H1 (cell line): ENCODE results near the gene NOC3L. TPM values are rescaled to one million over a fixed set of nuclear protein-coding genes. Genes with fewer than 3 reads are reported as not detected.

Experiments used
- CHD2 ChIP-seq: IDR thresholded peaks from 2 replicates; pipeline ENCODE4 v1.6.1; 2012; ENCODE audit warnings: low read length, improper control_type of control experiment
- JUND ChIP-seq: IDR thresholded peaks from 2 replicates; pipeline ENCODE4 v1.6.1; 2011; ENCODE audit warnings: mild to moderate bottlenecking, improper control_type of control experiment, low read length
- NANOG ChIP-seq: IDR thresholded peaks from 2 replicates; pipeline ENCODE4 v1.6.1; 2011; ENCODE audit warnings: low read length, low read depth, mild to moderate bottlenecking, inconsistent platforms; ENCODE audit not compliant: insufficient read depth, poor library complexity, severe bottlenecking
- RFX5 ChIP-seq: IDR thresholded peaks from 2 replicates; pipeline ENCODE4 v1.6.1; 2011; ENCODE audit warnings: low read depth, low read length, improper control_type of control experiment, borderline replicate concordance
- SP1 ChIP-seq: IDR thresholded peaks from 2 replicates; pipeline ENCODE4 v1.6.1; 2011; ENCODE audit warnings: low read depth, low read length
- TAF1 ChIP-seq: IDR thresholded peaks from 2 replicates; pipeline ENCODE4 v1.6.1; 2011; ENCODE audit warnings: mild to moderate bottlenecking, low read depth, low read length
- YY1 ChIP-seq: IDR thresholded peaks from 2 replicates; pipeline ENCODE4 v1.6.1; 2011; ENCODE audit warnings: low read depth, mild to moderate bottlenecking, low read length
- polyA plus RNA-seq, 7 experiments: library from polyadenylated mRNA; depleted of rRNA in 3 of 7; stranded (reverse) in 5 of 7; unstranded in 2 of 7; fragments of >200 nt in 5 of 7; fragments of 200-250 nt in 2 of 7; gene quantifications; 1 replicate in 5 of 7; 2 replicates in 1 of 7; 4 replicates in 1 of 7; pipeline versions ENCODE4 v1.2.1 to v1.2.3, GENCODE V29; 2011 to 2013; ENCODE audit warnings: missing spikeins in 2 of 7, mixed read lengths in 2 of 7
- total RNA-seq: library from RNA; stranded (reverse); fragmentation: NEBNext Ultra II Directional; extraction: Animal tissue kit (Norgen Biotek cat#: 25700); gene quantifications from 2 replicates; pipeline ENCODE4 v1.2.1, GENCODE V29; 2021
- TF ChIP-seq, protein P1 (sequence below), 3 experiments: IDR thresholded peaks; 1 replicate in 2 of 3; 2 replicates in 1 of 3; pipeline versions ENCODE4 v1.5.1 to v1.6.1; 2011; ENCODE audit warnings: low read length in 3 of 3, mild to moderate bottlenecking in 3 of 3, inconsistent platforms in 2 of 3, low read depth in 1 of 3, moderate library complexity in 1 of 3; ENCODE audit not compliant: insufficient read depth in 1 of 3; ENCODE audit errors: control extremely low read depth in 1 of 3

The NOC3L gene
- total and polyA plus RNA-seq, 2 of the 8 experiments (the other 6 are each of a cell fraction or from before 2014, with no cell fraction given) = 7.1 to 39.1 TPM

DNA sequence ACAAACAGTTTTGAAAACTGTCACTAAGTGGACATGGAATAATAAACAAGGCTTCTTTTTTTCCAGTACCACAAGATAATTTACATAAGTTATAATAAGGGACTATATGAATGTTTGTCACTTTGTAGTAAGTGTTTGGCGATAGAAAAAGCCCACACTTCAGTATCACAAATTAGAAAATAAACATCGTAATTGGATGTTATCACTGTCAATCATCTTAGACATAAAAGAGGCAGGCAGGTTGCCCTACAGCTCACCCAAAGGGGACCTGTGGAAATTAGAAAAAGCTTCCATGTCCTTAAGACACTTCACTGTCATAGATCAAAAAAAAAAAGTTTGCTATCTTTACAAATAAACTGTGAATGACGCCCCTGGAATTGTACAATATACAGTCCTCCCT is 3.6 kb upstream of the NOC3L start (continued):
- TF ChIP-seq, protein P1, sequence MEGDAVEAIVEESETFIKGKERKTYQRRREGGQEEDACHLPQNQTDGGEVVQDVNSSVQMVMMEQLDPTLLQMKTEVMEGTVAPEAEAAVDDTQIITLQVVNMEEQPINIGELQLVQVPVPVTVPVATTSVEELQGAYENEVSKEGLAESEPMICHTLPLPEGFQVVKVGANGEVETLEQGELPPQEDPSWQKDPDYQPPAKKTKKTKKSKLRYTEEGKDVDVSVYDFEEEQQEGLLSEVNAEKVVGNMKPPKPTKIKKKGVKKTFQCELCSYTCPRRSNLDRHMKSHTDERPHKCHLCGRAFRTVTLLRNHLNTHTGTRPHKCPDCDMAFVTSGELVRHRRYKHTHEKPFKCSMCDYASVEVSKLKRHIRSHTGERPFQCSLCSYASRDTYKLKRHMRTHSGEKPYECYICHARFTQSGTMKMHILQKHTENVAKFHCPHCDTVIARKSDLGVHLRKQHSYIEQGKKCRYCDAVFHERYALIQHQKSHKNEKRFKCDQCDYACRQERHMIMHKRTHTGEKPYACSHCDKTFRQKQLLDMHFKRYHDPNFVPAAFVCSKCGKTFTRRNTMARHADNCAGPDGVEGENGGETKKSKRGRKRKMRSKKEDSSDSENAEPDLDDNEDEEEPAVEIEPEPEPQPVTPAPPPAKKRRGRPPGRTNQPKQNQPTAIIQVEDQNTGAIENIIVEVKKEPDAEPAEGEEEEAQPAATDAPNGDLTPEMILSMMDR (IDR thresholded peaks at IDR 0.05; ENCODE audit: control extremely low read depth in 1 of 3, insufficient read depth in 1 of 3, low read depth in 1 of 3, low read length in 3 of 3) = no peak
- TF ChIP-seq SP1 = no peak
- TF ChIP-seq TAF1 = no peak
- no peak for TF ChIP-seq YY1
- TF ChIP-seq CHD2 = no peak
- no peak for TF ChIP-seq NANOG
- no peak for TF ChIP-seq JUND
- no peak for TF ChIP-seq RFX5
